VCaP (cell line): ENCODE measurements around the gene UBE2C.

Experiments used
- H3K27ac ChIP-seq: fragments of 450-650 bp; 2 replicates; pipeline ENCODE4 v1.5.1; 2017
- CTCF ChIP-seq: fragments of 450-650 bp; conservative IDR thresholded peaks from 2 replicates; pipeline ENCODE4 v1.5.1; 2017; ENCODE audit warnings: mild to moderate bottlenecking, moderate library complexity

The UBE2C gene

GRCh38 chr20:45853484-45853883 is 41.0 kb downstream of the UBE2C start:
- TF ChIP-seq CTCF, result no peak

GRCh38 chr20:45857114-45857881 is 44.9 kb downstream of the UBE2C start, which contains the start of the genes ACOT8 and ZSWIM3:
Gene ACOT8, minus strand, starts transcription at chr20:45857392. Its CDS starts 77 bp downstream, at chr20:45857315.
Gene ZSWIM3, plus strand, starts transcription at chr20:45857614. Its CDS starts 212 bp downstream, at chr20:45857826.
- H3K27ac ChIP-seq, result peak within 1 kb of the TSS; percentile 90
- TF ChIP-seq CTCF, result no peak

More at GRCh38 chr20:45853484-45853883, 41.0 kb downstream of the UBE2C start:
- H3K27ac ChIP-seq, result no peak overlapping the region

- peak overlapping the region; percentile 90 for H3K27ac ChIP-seq
- TF ChIP-seq CTCF, result no peak
These were observed 45.4 kb downstream of the UBE2C start for GRCh38 chr20:45857882-45858216.

GRCh38 chr20:45859916-45860315 is 47.5 kb downstream of the UBE2C start:
- no peak overlapping the region for H3K27ac ChIP-seq
- TF ChIP-seq CTCF, result no peak

GRCh38 chr20:45860560-45861220 is 48.2 kb downstream of the UBE2C start:
- H3K27ac ChIP-seq, result peak overlapping the region; percentile 49
- no peak for TF ChIP-seq CTCF

GRCh38 chr20:45861221-45862075 is 49.0 kb downstream of the UBE2C start:
- H3K27ac ChIP-seq, result peak overlapping the region; percentile 49
- no peak for TF ChIP-seq CTCF
